PFSK-1 (cell line): ENCODE results near the gene NOTO.

Experiments
- FOXP2 ChIP-seq: optimal IDR thresholded peaks from 2 replicates; pipeline ENCODE3; 2011; ENCODE audit warnings: borderline replicate concordance, control low read depth, inconsistent platforms; ENCODE audit not compliant: insufficient read depth; ENCODE audit errors: extremely low read length, extremely low read depth
- POLR2AphosphoS5 ChIP-seq: IDR thresholded peaks from 2 replicates; pipeline ENCODE4 v1.6.1; 2012; ENCODE audit warnings: low read depth, mild to moderate bottlenecking, control low read depth, low read length, moderate library complexity
- SIN3A ChIP-seq: IDR thresholded peaks from 2 replicates; pipeline ENCODE4 v1.6.1; 2012; ENCODE audit warnings: mild to moderate bottlenecking, low read length, moderate library complexity, borderline replicate concordance; ENCODE audit not compliant: insufficient read depth
- TF ChIP-seq, protein P1 (sequence below), 2 experiments: IDR thresholded peaks; 2 replicates each; pipeline versions ENCODE4 v1.6.1 to v1.8.0; 2011 to 2012; ENCODE audit warnings: low read depth in 2 of 2, low read length in 2 of 2, control low read depth in 1 of 2, inconsistent platforms in 1 of 2, mild to moderate bottlenecking in 1 of 2, moderate library complexity in 1 of 2; ENCODE audit not compliant: insufficient read depth in 1 of 2

DNA sequence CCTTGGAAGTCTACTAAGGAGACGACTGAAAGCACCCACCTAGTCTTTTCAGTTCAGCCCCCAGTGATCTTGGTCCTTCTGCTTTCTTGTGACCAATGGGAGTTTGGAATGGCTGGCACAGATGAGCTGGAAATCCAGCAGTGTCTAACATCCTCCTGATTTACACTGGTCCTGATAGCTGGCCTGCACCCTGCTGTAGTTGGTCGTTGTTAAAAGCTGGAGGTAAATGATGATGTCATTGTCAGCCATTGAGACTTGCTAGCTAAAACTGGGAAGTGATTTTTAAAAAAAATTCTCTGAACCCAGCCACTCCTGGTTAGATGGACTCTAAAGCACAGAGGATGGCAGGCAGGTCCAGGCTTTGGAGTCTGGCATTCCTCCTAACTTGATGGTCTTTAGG, 51.0 kb downstream of the NOTO start:
- TF ChIP-seq SIN3A (no peak), POLR2AphosphoS5 (no peak), FOXP2 (no peak)
- TF ChIP-seq, protein P1, sequence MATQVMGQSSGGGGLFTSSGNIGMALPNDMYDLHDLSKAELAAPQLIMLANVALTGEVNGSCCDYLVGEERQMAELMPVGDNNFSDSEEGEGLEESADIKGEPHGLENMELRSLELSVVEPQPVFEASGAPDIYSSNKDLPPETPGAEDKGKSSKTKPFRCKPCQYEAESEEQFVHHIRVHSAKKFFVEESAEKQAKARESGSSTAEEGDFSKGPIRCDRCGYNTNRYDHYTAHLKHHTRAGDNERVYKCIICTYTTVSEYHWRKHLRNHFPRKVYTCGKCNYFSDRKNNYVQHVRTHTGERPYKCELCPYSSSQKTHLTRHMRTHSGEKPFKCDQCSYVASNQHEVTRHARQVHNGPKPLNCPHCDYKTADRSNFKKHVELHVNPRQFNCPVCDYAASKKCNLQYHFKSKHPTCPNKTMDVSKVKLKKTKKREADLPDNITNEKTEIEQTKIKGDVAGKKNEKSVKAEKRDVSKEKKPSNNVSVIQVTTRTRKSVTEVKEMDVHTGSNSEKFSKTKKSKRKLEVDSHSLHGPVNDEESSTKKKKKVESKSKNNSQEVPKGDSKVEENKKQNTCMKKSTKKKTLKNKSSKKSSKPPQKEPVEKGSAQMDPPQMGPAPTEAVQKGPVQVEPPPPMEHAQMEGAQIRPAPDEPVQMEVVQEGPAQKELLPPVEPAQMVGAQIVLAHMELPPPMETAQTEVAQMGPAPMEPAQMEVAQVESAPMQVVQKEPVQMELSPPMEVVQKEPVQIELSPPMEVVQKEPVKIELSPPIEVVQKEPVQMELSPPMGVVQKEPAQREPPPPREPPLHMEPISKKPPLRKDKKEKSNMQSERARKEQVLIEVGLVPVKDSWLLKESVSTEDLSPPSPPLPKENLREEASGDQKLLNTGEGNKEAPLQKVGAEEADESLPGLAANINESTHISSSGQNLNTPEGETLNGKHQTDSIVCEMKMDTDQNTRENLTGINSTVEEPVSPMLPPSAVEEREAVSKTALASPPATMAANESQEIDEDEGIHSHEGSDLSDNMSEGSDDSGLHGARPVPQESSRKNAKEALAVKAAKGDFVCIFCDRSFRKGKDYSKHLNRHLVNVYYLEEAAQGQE (IDR thresholded peaks at IDR 0.05; ENCODE audit: insufficient read depth in 1 of 2, low read depth in 2 of 2, low read length in 2 of 2), result no peak
